MM.1S (cell line): ENCODE results near the gene ID3.

Experiments used
- DNase-seq: peaks from one replicate; pipeline ENCODE4 v3.0.0-alpha.2; 2015
- H2AFZ ChIP-seq: fragments of 300-600 bp; sonication (generic); 2 replicates; pipeline ENCODE4 v1.6.0; 2016; ENCODE audit warnings: antibody characterized with exemption, low read length
- H3F3A ChIP-seq: fragments of 300-600 bp; sonication (generic); 2 replicates; pipeline ENCODE4 v1.6.1; 2016; ENCODE audit warnings: mild to moderate bottlenecking, antibody characterized with exemption, low read length, moderate library complexity, mixed read lengths; ENCODE audit not compliant: insufficient read depth
- H3K27ac ChIP-seq: fragments of 300-600 bp; sonication (generic); 2 replicates; pipeline ENCODE4 v1.5.1; 2016; ENCODE audit warnings: mild to moderate bottlenecking, low read length
- H3K27me3 ChIP-seq: fragments of 300-600 bp; sonication (generic); replicated peaks from 2 replicates; pipeline ENCODE4 v1.6.0; 2016; ENCODE audit warnings: low read length; ENCODE audit not compliant: insufficient read depth
- H3K36me3 ChIP-seq: fragments of 300-600 bp; sonication (generic); replicated peaks from 2 replicates; pipeline ENCODE4 v1.6.1; 2016; ENCODE audit warnings: mild to moderate bottlenecking, low read length, mixed read lengths; ENCODE audit not compliant: insufficient read depth
- H3K4me1 ChIP-seq: fragments of 300-600 bp; sonication (generic); 2 replicates; pipeline ENCODE4 v1.6.1; 2016; ENCODE audit warnings: low read length, mixed read lengths
- H3K4me2 ChIP-seq: fragments of 300-600 bp; sonication (generic); 2 replicates; pipeline ENCODE4 v1.6.0; 2016; ENCODE audit warnings: low read depth, low read length
- H3K4me3 ChIP-seq: fragments of 300-600 bp; sonication (generic); 2 replicates; pipeline ENCODE4 v1.5.1; 2016; ENCODE audit warnings: low read length, mixed read lengths
- H3K79me2 ChIP-seq: fragments of 300-600 bp; sonication (generic); 2 replicates; pipeline ENCODE4 v1.6.1; 2016; ENCODE audit warnings: mixed run types, low read length, mixed read lengths
- H3K9ac ChIP-seq: fragments of 300-600 bp; sonication (generic); 2 replicates; pipeline ENCODE4 v1.6.1; 2016; ENCODE audit warnings: low read length, mixed read lengths
- H3K9me2 ChIP-seq: fragments of 300-600 bp; sonication (generic); replicated peaks from 2 replicates; pipeline ENCODE4 v1.6.1; 2016; ENCODE audit warnings: mild to moderate bottlenecking, low read length, mixed read lengths; ENCODE audit not compliant: insufficient read depth
- H3K9me3 ChIP-seq: fragments of 300-600 bp; sonication (generic); replicated peaks from 2 replicates; pipeline ENCODE4 v1.6.1; 2016; ENCODE audit warnings: mild to moderate bottlenecking, low read length, mixed read lengths; ENCODE audit not compliant: insufficient read depth
- H4K20me1 ChIP-seq: fragments of 300-600 bp; sonication (generic); 2 replicates; pipeline ENCODE4 v1.6.1; 2016; ENCODE audit warnings: mild to moderate bottlenecking, low read length, moderate library complexity, mixed read lengths; ENCODE audit not compliant: insufficient read depth
- EZH2 ChIP-seq: fragments of 300-600 bp; sonication (generic); optimal IDR thresholded peaks from 2 replicates; pipeline ENCODE3; 2017; ENCODE audit warnings: low read depth, mild to moderate bottlenecking, antibody characterized with exemption, low read length, mixed read lengths
- EZH2phosphoT487 ChIP-seq: fragments of 300-600 bp; sonication (generic); IDR thresholded peaks from 2 replicates; pipeline ENCODE4 v1.6.1; 2018; ENCODE audit warnings: antibody characterized with exemption, low read length
- TF ChIP-seq, protein P1 (sequence below): fragments of 300-600 bp; sonication (generic); IDR thresholded peaks from 2 replicates; pipeline ENCODE4 v1.5.1; 2016; ENCODE audit warnings: antibody characterized with exemption, low read length, mixed read lengths

Gene ID3

DNA sequence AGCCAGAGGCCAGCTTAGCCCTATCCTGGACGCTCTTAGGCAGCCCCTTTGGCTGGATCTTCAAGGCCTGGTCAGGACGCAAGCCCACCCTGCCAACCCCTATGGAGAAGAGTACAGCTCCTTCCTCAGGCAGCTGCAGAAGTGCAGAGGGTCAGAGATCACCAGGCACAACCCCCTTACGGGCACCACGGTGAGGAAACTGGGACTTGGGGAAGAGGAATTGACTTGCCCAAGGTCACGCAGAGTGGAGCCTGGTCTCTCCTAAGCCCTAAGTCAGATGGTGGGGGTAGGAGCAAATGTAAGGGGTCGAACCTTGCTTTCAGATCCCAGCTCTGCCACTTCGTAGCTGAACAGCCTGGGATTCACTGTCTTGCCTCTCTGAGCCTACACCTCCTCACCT lies 31.9 kb downstream of the ID3 start:
- Histone ChIP-seq H3K4me2 (peak overlapping the region; percentile 74), H3K36me3 (peaks cover 6% of the 10 kb centered on the region; the same call in 1 of the 2 replicates), H3F3A (peaks cover 62% of the 10 kb centered on the region), H3K9me3 (no peaks in the 10 kb centered on the region), H3K4me1 (peaks cover 55% of the 10 kb centered on the region), H3K79me2 (peaks cover 69% of the 10 kb centered on the region), H2AFZ (no peak overlapping the region), H3K27me3 (no peaks in the 10 kb centered on the region), H3K4me3 (peak overlapping the region; percentile 95), H3K9ac (peak overlapping the region; percentile 98), H3K27ac (peak overlapping the region; percentile 95), H3K9me2 (no peaks in the 10 kb centered on the region), H4K20me1 (no peaks in the 10 kb centered on the region)
- DNase-seq, result no peak
- TF ChIP-seq EZH2, result no peak
- no peak for TF ChIP-seq EZH2phosphoT487
- TF ChIP-seq, protein P1, sequence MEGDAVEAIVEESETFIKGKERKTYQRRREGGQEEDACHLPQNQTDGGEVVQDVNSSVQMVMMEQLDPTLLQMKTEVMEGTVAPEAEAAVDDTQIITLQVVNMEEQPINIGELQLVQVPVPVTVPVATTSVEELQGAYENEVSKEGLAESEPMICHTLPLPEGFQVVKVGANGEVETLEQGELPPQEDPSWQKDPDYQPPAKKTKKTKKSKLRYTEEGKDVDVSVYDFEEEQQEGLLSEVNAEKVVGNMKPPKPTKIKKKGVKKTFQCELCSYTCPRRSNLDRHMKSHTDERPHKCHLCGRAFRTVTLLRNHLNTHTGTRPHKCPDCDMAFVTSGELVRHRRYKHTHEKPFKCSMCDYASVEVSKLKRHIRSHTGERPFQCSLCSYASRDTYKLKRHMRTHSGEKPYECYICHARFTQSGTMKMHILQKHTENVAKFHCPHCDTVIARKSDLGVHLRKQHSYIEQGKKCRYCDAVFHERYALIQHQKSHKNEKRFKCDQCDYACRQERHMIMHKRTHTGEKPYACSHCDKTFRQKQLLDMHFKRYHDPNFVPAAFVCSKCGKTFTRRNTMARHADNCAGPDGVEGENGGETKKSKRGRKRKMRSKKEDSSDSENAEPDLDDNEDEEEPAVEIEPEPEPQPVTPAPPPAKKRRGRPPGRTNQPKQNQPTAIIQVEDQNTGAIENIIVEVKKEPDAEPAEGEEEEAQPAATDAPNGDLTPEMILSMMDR, result no peak

DNA sequence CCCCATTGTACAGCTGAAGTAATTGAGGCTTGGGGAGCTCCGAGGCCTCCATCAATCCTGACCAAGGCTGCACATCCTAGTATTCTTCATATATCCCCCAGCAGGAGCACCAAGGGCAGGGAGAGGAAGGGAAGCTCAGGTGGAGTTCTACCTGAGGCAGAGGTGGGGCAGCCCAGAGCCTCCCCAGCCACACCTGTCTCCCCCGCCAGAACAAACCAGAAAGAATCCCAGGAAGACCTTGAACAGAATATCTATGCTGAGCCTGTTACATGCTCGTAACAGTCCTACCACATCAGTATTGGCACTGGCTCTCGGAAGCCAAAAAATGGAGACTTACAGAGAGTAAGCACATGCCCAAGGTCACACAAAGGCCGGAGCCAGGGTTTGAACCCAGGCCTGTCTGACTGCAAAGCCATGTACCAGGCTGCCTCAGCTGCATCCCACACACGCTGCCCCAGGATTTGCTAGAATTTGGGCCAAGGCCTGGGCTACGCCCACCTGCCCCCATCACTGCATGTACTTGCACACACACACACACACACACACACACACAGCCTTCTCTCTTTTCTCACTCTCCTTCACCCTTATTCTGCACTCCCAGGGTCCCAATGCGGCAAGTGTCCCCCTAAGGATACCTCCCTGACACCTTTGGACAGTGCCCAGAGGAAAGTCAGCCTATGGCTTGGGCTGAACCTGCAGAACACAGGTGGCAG lies 32.8 kb downstream of the ID3 start:
- H3K27me3 ChIP-seq, result no peaks in the 10 kb centered on the region
- no peaks in the 10 kb centered on the region for H4K20me1 ChIP-seq
- DNase-seq, result peak; percentile 41
- peak overlapping the region; percentile 98 for H3K9ac ChIP-seq
- TF ChIP-seq EZH2phosphoT487, result no peak
- no peak for TF ChIP-seq EZH2
- TF ChIP-seq, protein P1, result no peak
- H3K9me3 ChIP-seq, result no peaks in the 10 kb centered on the region
- peaks cover 78% of the 10 kb centered on the region for H3K79me2 ChIP-seq
- H3K4me3 ChIP-seq, result peak overlapping the region; percentile 95
- H3K4me1 ChIP-seq, result peaks cover 46% of the 10 kb centered on the region
- peak overlapping the region; percentile 74 for H3K4me2 ChIP-seq
- H3K9me2 ChIP-seq, result no peaks in the 10 kb centered on the region
- H3F3A ChIP-seq, result peaks cover 62% of the 10 kb centered on the region
- no peak overlapping the region for H2AFZ ChIP-seq
- H3K36me3 ChIP-seq, result peaks cover 12% of the 10 kb centered on the region; the same call in 1 of the 2 replicates
- peak overlapping the region; percentile 95 for H3K27ac ChIP-seq

DNA sequence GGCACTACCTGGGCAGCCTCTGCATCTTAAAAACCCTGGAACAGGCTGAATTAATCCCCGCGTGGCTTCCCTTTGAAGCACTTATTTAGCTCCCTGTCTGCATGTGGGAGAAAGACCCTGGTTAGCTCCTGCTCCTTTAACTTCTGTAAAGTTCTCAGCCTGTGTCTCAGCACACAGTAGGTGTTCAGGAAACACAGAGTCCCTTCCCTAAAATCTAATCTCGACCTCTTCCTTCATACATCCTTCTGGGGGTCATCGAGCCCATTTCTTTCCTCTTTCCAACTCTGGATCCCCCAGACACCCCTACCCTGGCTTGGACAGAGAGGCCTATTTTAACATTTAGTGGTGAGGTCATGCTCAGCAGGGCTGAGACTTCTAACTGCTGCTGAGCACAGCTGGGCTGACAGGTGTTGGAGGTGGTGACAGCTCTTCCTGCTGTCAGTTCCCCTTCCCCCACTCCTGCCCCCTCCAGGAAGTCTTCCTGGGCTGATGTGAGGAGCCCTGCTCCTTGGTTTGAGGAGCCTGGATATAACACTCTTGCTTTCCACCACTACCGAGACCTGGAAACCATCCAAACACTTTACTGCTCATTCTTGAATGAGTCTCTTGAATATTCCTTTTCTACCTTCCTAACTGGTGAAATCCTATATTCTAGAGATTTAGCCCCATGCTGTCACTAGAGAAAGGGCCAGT lies 33.6 kb downstream of the ID3 start:
- no peaks in the 10 kb centered on the region for H3K27me3 ChIP-seq
- H3K4me3 ChIP-seq, result peak overlapping the region; percentile 95
- peak overlapping the region; percentile 98 for H3K9ac ChIP-seq
- H4K20me1 ChIP-seq, result no peaks in the 10 kb centered on the region
- peak overlapping the region; percentile 74 for H3K4me2 ChIP-seq
- H3K79me2 ChIP-seq, result peaks cover 82% of the 10 kb centered on the region
- H2AFZ ChIP-seq, result no peak overlapping the region
- peaks cover 45% of the 10 kb centered on the region for H3K4me1 ChIP-seq
- no peaks in the 10 kb centered on the region for H3K9me2 ChIP-seq
- no peaks in the 10 kb centered on the region for H3K9me3 ChIP-seq
- peak overlapping the region; percentile 95 for H3K27ac ChIP-seq
- TF ChIP-seq EZH2phosphoT487, result no peak
- TF ChIP-seq, protein P1, result no peak
- no peak for TF ChIP-seq EZH2
- peaks cover 12% of the 10 kb centered on the region; the same call in 1 of the 2 replicates for H3K36me3 ChIP-seq
- DNase-seq, result peak; percentile 93
- peaks cover 62% of the 10 kb centered on the region for H3F3A ChIP-seq
